Transverse colon (tissue), 4 donors: Measurements from ENCODE around the gene LMF2. TPM values are rescaled to one million over a fixed set of nuclear protein-coding genes. Genes with fewer than 3 reads are reported as not detected.

ENCODE experiments used
- DNase-seq: peaks from one replicate; pipeline ENCODE4 v3.0.0-alpha.2; 2019
- H3K27ac ChIP-seq, 4 donors: fragments of 200-600 bp; sonication (generic); 2 replicates each; pipeline ENCODE4 v1.5.1; 2016 to 2018; ENCODE audit warnings: inconsistent platforms in 4 of 4
- H3K27me3 ChIP-seq: fragments of 200-600 bp; sonication (generic); 2 replicates; pipeline ENCODE4 v1.5.1; 2017; ENCODE audit warnings: inconsistent platforms
- H3K36me3 ChIP-seq, 4 donors: fragments of 200-600 bp; sonication (generic); 2 replicates each; pipeline ENCODE4 v1.5.1; 2017 to 2019; ENCODE audit warnings: inconsistent platforms in 4 of 4
- H3K4me1 ChIP-seq, 4 donors: fragments of 200-600 bp; sonication (generic); 2 replicates each; pipeline ENCODE4 v1.5.1; 2017 to 2020; ENCODE audit warnings: inconsistent platforms in 4 of 4
- H3K4me3 ChIP-seq, 4 donors: fragments of 200-600 bp; sonication (generic); 1 replicate in 1 of 4; 2 replicates in 3 of 4; pipeline versions ENCODE4 v1.5.1 to v1.6.1; 2017 to 2019; ENCODE audit warnings: inconsistent platforms in 4 of 4
- H3K9me3 ChIP-seq, 2 donors: fragments of 200-600 bp; sonication (generic); 2 replicates each; pipeline ENCODE4 v1.5.1; 2017 to 2019; ENCODE audit warnings: inconsistent platforms in 2 of 2
- EP300 ChIP-seq: sonication (generic); formaldehyde crosslinking; IDR thresholded peaks from one replicate; pipeline ENCODE4 v1.6.1; 2017; ENCODE audit warnings: antibody characterized with exemption, low read depth
- POLR2A ChIP-seq: fragments of 450-650 bp; IDR thresholded peaks from one replicate; pipeline ENCODE4 v1.6.1; 2016; ENCODE audit warnings: antibody characterized with exemption, mild to moderate bottlenecking, moderate library complexity
- POLR2AphosphoS5 ChIP-seq, 3 donors: sonication (generic); formaldehyde crosslinking; IDR thresholded peaks; one replicate each; pipeline ENCODE4 v1.6.1; 2016; ENCODE audit warnings: antibody characterized with exemption in 3 of 3
- WGBS, 2 donors: methylation state at CpG; one replicate each; pipeline ENCODE4 v1.1.5; 2018; ENCODE audit warnings: low coverage in 1 of 2; 5-methylcytosine and 5-hydroxymethylcytosine counted together
- in situ Hi-C, 4 donors: fragments of 200-750 bp; cut with MboI; loops; one replicate each; pipeline versions ENCODE4 v1.15.0 to v1.15.1; 2017; ENCODE audit warnings: low sequenced_read_pairs in 3 of 4, low pct_ligation_motif_present in 1 of 4, low pct_unique_long_range_greater_than_20kb in 1 of 4
- intact Hi-C: fragments of 100-400 bp; cut with DNase I; formaldehyde crosslinking; loops from one replicate; pipeline ENCODE4 v1.15.1; 2023; ENCODE audit warnings: low total_unique reads
- total RNA-seq, 4 donors: library from RNA; depleted of rRNA; stranded (reverse); fragments of >200 nt; gene quantifications; one replicate each; pipeline ENCODE4 v1.1.0, GENCODE V29; 2016
- TF ChIP-seq, protein P1 (sequence below), 5 experiments: fragments of 200-600 bp in 3 of 5; fragments of 450-650 bp in 2 of 5; sonication (generic) in 3 of 5; IDR thresholded peaks; 1 replicate in 2 of 5; 2 replicates in 3 of 5; pipeline ENCODE4 v1.5.1; 2016 to 2017; ENCODE audit warnings: antibody characterized with exemption in 5 of 5, inconsistent platforms in 3 of 5, mild to moderate bottlenecking in 2 of 5, moderate library complexity in 1 of 5

LMF2 gene
- total RNA-seq, 4 donors from 2014 or later: 54.0 to 119 (median 79.9) TPM

DNA sequence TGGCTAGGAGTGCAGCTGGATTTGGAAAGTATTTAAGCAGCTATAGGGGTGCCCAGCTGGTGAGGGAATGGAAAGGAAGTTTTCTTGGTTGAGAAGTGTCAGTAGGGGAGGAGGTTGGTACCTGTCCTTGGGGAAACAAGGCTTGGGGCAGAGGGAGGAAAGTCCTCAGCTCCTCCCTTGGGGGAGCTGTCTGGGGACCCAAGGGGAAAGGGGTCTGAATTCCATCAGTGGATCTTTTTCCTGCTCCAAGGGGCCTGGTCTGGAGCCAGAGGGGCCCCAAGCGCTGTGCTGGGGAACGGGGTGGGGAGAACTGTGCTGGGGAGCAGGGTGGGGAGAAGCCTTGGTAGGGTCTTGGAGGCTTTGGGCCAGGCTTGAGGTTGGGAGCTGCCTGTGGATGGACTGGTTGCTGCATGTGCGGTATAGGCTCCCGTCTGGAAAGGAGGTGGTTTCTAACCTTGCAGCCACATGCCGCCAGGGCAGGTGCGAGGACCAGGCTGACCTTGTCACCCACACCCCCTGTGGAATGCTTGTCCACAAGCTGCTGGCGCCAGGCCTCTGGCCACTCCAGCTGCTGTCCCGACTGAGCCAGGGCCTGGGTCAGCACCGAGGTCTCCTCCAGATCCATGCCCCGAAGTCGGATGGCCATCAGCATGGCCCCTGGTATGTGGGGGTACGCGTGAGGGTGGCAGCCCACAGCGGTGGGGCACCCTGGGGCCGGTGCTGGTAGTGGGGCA, 21.3 kb upstream of the LMF2 start:
- intact Hi-C loops (no loop called here), in situ Hi-C loops (no loop called here)
- Histone ChIP-seq H3K36me3 (no peaks in the 10 kb centered on the region), H3K4me3 (peak overlapping the region in 3 of 4 donors; percentile 42 to 60 (median 48)), H3K27me3 (peaks cover 5% of the 10 kb centered on the region), H3K4me1 (peaks cover 20 to 69% (median 53%) of the 10 kb centered on the region in 4 donors), H3K27ac (peak overlapping the region; percentile 94 to 99 (median 96)), H3K9me3 (no peaks in the 10 kb centered on the region)
- 58% methylated on average over 13 of the region's 15 CpGs; no CpG with 5 or more reads in 1 of the 2 donors for WGBS, 2 donors
- no peak for TF ChIP-seq POLR2A
- TF ChIP-seq, protein P1, sequence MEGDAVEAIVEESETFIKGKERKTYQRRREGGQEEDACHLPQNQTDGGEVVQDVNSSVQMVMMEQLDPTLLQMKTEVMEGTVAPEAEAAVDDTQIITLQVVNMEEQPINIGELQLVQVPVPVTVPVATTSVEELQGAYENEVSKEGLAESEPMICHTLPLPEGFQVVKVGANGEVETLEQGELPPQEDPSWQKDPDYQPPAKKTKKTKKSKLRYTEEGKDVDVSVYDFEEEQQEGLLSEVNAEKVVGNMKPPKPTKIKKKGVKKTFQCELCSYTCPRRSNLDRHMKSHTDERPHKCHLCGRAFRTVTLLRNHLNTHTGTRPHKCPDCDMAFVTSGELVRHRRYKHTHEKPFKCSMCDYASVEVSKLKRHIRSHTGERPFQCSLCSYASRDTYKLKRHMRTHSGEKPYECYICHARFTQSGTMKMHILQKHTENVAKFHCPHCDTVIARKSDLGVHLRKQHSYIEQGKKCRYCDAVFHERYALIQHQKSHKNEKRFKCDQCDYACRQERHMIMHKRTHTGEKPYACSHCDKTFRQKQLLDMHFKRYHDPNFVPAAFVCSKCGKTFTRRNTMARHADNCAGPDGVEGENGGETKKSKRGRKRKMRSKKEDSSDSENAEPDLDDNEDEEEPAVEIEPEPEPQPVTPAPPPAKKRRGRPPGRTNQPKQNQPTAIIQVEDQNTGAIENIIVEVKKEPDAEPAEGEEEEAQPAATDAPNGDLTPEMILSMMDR (IDR thresholded peaks at IDR 0.05): no peak
- peak in 1 of 3 donors; percentile 7 for TF ChIP-seq POLR2AphosphoS5 (IDR thresholded peaks at IDR 0.05)
- no peak for TF ChIP-seq EP300
- peak; percentile 26 for DNase-seq

DNA sequence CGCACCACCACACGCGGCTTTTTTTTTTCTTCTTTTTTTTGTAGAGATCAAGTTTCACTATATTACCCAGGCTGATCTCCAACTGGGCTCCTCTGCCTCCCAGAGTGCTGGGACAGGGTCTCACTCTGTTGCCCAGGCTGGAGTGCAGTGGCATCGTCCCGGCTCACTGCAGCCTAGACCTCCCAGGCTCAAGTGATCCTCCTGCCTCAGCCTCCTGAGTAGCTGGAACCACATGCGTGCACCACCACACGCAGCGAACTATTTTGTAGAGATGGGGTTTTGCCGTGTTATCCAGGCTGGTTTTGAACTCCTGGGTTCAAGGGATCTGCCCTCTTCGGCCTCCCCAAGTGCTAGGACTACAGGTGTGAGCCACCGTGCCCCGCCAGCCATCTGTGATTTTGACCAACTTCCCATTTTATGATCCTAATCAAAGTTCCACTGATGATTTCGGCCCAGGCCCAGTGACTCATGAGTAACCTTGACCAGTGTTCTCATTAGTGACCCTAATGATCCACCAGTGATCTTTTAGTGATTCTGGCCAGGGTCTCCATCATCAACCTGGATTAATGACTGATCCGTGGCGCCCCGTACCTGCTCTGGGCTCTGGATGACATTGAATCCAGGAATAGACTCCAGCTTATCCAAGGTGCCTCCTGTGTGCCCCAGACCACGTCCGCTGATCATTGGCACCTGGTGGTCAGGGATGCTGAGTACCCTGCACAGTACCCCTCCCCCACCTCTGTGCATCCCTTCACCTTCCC, 20.6 kb upstream of the LMF2 start:
- Histone ChIP-seq H3K27me3 (no peaks in the 10 kb centered on the region), H3K9me3 (no peaks in the 10 kb centered on the region), H3K4me1 (peaks cover 21 to 74% (median 60%) of the 10 kb centered on the region in 4 donors), H3K36me3 (peaks cover 0 to 3% (median 0%) of the 10 kb centered on the region in 4 donors), H3K27ac (peak overlapping the region; percentile 94 to 99 (median 98)), H3K4me3 (no peak overlapping the region)
- 85 to 92% methylated on average over 9 to 18 of the region's 18 CpGs for WGBS, 2 donors
- TF ChIP-seq POLR2AphosphoS5 (IDR thresholded peaks at IDR 0.05) (no peak), EP300 (no peak), POLR2A (no peak)
- TF ChIP-seq, protein P1 (IDR thresholded peaks at IDR 0.05): no peak
- in situ Hi-C loops (no loop called here), intact Hi-C loops (no loop called here)
- no peak for DNase-seq

DNA sequence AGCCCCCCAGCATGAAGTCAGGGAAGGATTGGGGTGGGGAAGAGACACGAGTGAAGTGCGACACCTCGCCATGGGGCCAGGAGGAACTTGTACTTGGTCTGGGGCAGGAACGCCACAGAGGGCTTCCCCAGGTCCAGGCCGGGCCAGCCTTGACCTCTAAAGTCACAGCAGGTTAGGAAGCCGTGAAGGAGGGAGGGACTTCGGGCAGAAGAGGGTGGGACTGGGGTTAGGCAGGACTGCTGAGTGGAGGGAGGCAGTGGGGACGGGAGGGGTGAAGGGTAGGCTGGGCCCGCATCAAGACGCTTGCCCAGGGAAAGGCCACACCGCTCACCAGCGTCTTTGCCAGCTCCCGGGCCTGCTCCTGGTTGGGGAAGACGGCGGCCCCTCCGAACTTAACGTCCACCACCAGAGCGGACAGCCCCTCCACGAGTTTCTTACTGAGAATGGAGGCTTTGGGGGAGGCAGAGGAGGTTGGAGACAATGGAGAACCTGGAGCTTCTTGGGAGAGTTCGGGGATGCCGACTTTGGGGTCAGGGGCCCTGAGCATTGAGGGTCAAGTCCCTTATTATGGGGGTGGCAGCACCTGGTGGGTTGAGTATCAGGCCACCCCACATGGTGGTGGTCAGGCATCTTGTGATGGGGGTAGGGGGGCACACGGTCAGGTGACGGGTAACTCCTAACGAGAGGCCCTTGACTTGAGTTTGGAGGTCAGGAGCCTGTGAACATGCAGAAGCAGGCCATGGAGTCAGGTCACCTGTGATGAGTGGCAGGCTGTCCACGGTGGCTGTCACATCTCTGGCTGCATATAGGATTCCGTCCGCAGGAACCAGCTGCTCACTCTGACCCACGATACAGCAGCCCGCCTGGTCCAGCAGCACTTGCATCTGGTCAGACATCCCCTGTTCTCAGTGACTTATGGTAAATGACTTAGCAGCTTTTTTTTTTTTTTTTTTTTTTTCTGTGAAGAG, 19.6 kb upstream of the LMF2 start:
- peak overlapping the region; percentile 95 to 99 (median 98) for H3K27ac ChIP-seq
- in situ Hi-C loops: no loop called here
- no peaks in the 10 kb centered on the region for H3K27me3 ChIP-seq
- no peaks in the 10 kb centered on the region for H3K9me3 ChIP-seq
- intact Hi-C loops: no loop called here
- TF ChIP-seq POLR2AphosphoS5 (IDR thresholded peaks at IDR 0.05) (peak in 2 of 3 donors; percentile 44 to 59), POLR2A (peak; percentile 12)
- TF ChIP-seq, protein P1 (IDR thresholded peaks at IDR 0.05): no peak
- peaks cover 15 to 66% (median 56%) of the 10 kb centered on the region in 4 donors for H3K4me1 ChIP-seq
- WGBS, 2 donors: 54% methylated on average over 29 of the region's 29 CpGs; no CpG with 5 or more reads in 1 of the 2 donors
- H3K36me3 ChIP-seq: peaks cover 0 to 11% (median 0%) of the 10 kb centered on the region in 4 donors
- peak overlapping the region; percentile 58 to 86 (median 74) for H3K4me3 ChIP-seq
- peak; percentile 74 for DNase-seq
